ENCODE results near the gene GREB1. TPM values are rescaled to one million over a fixed set of nuclear protein-coding genes. Genes with fewer than 3 reads are reported as not detected.
A peak's percentile ranks its signal among the peaks of the same experiment; 100 is the strongest.

Gene GREB1
- total and polyA plus RNA-seq, 2 of the 13 experiments (the other 11 are each of a cell fraction or from before 2014, with no cell fraction given) = 31.3 to 61.2 TPM

DNA sequence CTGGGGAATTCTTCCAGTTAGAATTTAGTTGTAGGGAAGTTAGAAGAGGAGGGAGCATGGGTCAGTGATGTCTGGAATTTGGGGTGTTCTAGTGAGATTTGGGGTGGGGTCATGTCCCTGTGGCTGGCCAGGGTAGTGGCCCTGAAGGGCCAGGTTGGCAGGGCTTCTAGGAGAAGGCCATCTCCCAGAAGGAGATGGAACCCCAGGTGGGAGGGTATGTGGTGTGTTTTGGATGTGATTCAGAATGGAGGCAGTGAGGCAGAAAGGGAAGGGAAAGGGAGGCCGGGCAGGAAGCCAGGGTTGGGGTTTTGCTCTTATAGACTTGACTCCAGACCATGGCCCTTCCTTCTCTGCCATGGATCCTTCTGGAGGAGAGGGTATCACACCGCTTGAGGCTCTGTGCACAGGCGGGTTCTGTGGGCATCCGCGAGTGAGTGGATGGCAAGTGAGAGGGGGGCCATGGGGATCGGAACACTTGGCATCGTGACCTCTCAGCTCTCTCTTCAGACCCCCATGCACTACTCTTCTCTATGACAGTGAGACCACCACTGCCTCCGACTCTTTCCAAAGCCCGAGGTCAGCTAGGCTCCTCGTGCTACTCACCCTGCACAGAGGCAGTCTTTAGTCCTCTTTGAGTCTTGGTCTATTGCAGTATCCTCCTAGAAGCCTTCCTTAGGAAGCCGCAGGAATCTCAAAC, 7.3 kb downstream of the GREB1 start (continued):
- TF ChIP-seq, protein P1, sequence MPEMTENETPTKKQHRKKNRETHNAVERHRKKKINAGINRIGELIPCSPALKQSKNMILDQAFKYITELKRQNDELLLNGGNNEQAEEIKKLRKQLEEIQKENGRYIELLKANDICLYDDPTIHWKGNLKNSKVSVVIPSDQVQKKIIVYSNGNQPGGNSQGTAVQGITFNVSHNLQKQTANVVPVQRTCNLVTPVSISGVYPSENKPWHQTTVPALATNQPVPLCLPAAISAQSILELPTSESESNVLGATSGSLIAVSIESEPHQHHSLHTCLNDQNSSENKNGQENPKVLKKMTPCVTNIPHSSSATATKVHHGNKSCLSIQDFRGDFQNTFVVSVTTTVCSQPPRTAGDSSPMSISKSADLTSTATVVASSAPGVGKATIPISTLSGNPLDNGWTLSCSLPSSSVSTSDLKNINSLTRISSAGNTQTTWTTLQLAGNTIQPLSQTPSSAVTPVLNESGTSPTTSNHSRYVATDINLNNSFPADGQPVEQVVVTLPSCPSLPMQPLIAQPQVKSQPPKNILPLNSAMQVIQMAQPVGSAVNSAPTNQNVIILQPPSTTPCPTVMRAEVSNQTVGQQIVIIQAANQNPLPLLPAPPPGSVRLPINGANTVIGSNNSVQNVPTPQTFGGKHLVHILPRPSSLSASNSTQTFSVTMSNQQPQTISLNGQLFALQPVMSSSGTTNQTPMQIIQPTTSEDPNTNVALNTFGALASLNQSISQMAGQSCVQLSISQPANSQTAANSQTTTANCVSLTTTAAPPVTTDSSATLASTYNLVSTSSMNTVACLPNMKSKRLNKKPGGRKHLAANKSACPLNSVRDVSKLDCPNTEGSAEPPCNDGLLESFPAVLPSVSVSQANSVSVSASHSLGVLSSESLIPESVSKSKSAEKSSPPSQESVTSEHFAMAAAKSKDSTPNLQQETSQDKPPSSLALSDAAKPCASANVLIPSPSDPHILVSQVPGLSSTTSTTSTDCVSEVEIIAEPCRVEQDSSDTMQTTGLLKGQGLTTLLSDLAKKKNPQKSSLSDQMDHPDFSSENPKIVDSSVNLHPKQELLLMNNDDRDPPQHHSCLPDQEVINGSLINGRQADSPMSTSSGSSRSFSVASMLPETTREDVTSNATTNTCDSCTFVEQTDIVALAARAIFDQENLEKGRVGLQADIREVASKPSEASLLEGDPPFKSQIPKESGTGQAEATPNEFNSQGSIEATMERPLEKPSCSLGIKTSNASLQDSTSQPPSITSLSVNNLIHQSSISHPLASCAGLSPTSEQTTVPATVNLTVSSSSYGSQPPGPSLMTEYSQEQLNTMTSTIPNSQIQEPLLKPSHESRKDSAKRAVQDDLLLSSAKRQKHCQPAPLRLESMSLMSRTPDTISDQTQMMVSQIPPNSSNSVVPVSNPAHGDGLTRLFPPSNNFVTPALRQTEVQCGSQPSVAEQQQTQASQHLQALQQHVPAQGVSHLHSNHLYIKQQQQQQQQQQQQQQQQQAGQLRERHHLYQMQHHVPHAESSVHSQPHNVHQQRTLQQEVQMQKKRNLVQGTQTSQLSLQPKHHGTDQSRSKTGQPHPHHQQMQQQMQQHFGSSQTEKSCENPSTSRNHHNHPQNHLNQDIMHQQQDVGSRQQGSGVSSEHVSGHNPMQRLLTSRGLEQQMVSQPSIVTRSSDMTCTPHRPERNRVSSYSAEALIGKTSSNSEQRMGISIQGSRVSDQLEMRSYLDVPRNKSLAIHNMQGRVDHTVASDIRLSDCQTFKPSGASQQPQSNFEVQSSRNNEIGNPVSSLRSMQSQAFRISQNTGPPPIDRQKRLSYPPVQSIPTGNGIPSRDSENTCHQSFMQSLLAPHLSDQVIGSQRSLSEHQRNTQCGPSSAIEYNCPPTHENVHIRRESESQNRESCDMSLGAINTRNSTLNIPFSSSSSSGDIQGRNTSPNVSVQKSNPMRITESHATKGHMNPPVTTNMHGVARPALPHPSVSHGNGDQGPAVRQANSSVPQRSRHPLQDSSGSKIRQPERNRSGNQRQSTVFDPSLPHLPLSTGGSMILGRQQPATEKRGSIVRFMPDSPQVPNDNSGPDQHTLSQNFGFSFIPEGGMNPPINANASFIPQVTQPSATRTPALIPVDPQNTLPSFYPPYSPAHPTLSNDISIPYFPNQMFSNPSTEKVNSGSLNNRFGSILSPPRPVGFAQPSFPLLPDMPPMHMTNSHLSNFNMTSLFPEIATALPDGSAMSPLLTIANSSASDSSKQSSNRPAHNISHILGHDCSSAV (CRISPR knock-in tag; IDR thresholded peaks at IDR 0.05; ENCODE audit: borderline replicate concordance) = no peak
- TF ChIP-seq ZNF563 (CRISPR knock-in tag; IDR thresholded peaks at IDR 0.05) (no peak), ZFX (CRISPR knock-in tag; IDR thresholded peaks at IDR 0.05; ENCODE audit: low read depth) (0 out of 2 replicates have a peak, but pooled peaks have one; percentile 8), ZNF891 (CRISPR knock-in tag; IDR thresholded peaks at IDR 0.05) (no peak), ZSCAN29 (CRISPR knock-in tag; conservative IDR thresholded peaks at IDR 0.05) (no peak), MTF1 (CRISPR knock-in tag; IDR thresholded peaks at IDR 0.05) (no peak), SNRNP70 (IDR thresholded peaks at IDR 0.05; ENCODE audit: low read depth, low read length) (no peak), HOXA9 (CRISPR knock-in tag; IDR thresholded peaks at IDR 0.05; ENCODE audit: borderline replicate concordance) (no peak), YEATS2 (CRISPR knock-in tag; IDR thresholded peaks at IDR 0.05; ENCODE audit: borderline replicate concordance) (no peak), MXD4 (CRISPR knock-in tag; IDR thresholded peaks at IDR 0.05) (no peak), ZNF12 (CRISPR knock-in tag; IDR thresholded peaks at IDR 0.05) (no peak), SP140L (CRISPR knock-in tag; IDR thresholded peaks at IDR 0.05; ENCODE audit: borderline replicate concordance) (no peak)
- TF ChIP-seq, protein P2, sequence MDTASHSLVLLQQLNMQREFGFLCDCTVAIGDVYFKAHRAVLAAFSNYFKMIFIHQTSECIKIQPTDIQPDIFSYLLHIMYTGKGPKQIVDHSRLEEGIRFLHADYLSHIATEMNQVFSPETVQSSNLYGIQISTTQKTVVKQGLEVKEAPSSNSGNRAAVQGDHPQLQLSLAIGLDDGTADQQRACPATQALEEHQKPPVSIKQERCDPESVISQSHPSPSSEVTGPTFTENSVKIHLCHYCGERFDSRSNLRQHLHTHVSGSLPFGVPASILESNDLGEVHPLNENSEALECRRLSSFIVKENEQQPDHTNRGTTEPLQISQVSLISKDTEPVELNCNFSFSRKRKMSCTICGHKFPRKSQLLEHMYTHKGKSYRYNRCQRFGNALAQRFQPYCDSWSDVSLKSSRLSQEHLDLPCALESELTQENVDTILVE (CRISPR knock-in tag; IDR thresholded peaks at IDR 0.05) = no peak
- TF ChIP-seq, protein P3, sequence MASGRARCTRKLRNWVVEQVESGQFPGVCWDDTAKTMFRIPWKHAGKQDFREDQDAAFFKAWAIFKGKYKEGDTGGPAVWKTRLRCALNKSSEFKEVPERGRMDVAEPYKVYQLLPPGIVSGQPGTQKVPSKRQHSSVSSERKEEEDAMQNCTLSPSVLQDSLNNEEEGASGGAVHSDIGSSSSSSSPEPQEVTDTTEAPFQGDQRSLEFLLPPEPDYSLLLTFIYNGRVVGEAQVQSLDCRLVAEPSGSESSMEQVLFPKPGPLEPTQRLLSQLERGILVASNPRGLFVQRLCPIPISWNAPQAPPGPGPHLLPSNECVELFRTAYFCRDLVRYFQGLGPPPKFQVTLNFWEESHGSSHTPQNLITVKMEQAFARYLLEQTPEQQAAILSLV (CRISPR knock-in tag; IDR thresholded peaks at IDR 0.05; ENCODE audit: borderline replicate concordance) = no peak
- TF ChIP-seq, protein P4, sequence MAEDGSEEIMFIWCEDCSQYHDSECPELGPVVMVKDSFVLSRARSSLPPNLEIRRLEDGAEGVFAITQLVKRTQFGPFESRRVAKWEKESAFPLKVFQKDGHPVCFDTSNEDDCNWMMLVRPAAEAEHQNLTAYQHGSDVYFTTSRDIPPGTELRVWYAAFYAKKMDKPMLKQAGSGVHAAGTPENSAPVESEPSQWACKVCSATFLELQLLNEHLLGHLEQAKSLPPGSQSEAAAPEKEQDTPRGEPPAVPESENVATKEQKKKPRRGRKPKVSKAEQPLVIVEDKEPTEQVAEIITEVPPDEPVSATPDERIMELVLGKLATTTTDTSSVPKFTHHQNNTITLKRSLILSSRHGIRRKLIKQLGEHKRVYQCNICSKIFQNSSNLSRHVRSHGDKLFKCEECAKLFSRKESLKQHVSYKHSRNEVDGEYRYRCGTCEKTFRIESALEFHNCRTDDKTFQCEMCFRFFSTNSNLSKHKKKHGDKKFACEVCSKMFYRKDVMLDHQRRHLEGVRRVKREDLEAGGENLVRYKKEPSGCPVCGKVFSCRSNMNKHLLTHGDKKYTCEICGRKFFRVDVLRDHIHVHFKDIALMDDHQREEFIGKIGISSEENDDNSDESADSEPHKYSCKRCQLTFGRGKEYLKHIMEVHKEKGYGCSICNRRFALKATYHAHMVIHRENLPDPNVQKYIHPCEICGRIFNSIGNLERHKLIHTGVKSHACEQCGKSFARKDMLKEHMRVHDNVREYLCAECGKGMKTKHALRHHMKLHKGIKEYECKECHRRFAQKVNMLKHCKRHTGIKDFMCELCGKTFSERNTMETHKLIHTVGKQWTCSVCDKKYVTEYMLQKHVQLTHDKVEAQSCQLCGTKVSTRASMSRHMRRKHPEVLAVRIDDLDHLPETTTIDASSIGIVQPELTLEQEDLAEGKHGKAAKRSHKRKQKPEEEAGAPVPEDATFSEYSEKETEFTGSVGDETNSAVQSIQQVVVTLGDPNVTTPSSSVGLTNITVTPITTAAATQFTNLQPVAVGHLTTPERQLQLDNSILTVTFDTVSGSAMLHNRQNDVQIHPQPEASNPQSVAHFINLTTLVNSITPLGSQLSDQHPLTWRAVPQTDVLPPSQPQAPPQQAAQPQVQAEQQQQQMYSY (CRISPR knock-in tag; IDR thresholded peaks at IDR 0.05) = no peak

All from HepG2 (cell line).